WTC11 (cell line): ENCODE results near the gene SPEN. TPM values are rescaled to one million over a fixed set of nuclear protein-coding genes. Genes with fewer than 3 reads are reported as not detected.

Source experiments
- ATAC-seq: fragments of 200-7000 bp; cut with Tn5 transposase; 2 replicates; pipeline ENCODE4 v1.10.0; 2021; ENCODE audit warnings: mild to moderate bottlenecking, moderate library complexity
- CTCF ChIA-PET: fragments of 300-600 bp; sonication (Branson Sonifier 250); formaldehyde crosslinking; loops from one replicate; lab custom pipeline; 2021; ENCODE audit warnings: antibody characterized with exemption; lab: Charles Lee
- POLR2A ChIA-PET: fragments of 350-600 bp; sonication (Branson Sonifier 250); formaldehyde crosslinking; loops from one replicate; lab custom pipeline; 2021; ENCODE audit warnings: antibody characterized with exemption; lab: Charles Lee
- DNase-seq: peaks from one replicate; pipeline ENCODE4 v3.0.0; 2021; ENCODE audit warnings: low spot score
- H3K27ac Mint-ChIP-seq: 2 replicates; pipeline ENCODE4 v1.8.0; 2021; ENCODE audit warnings: mixed read lengths
- H3K27me3 Mint-ChIP-seq: 2 replicates; pipeline ENCODE4 v1.8.0; 2021; ENCODE audit warnings: low read depth, mild to moderate bottlenecking, moderate library complexity, mixed read lengths
- H3K36me3 Mint-ChIP-seq: 2 replicates; pipeline ENCODE4 v1.8.0; 2021; ENCODE audit warnings: mixed read lengths
- H3K4me1 Mint-ChIP-seq: 2 replicates; pipeline ENCODE4 v1.8.0; 2022; ENCODE audit warnings: mixed read lengths
- H3K4me3 Mint-ChIP-seq: 2 replicates; pipeline ENCODE4 v1.8.0; 2021; ENCODE audit warnings: mild to moderate bottlenecking, moderate library complexity, mixed read lengths
- H3K9me3 Mint-ChIP-seq: 2 replicates; pipeline ENCODE4 v1.8.0; 2021; ENCODE audit warnings: mixed read lengths
- AR ChIP-seq: fragments of 250-450 bp; sonication (Bioruptor Pico); IDR thresholded peaks from 2 replicates; pipeline ENCODE4 v1.9.0; 2021; ENCODE audit warnings: mild to moderate bottlenecking
- ARID4B ChIP-seq: sonication (generic); formaldehyde crosslinking; IDR thresholded peaks from 2 replicates; pipeline ENCODE4 v1.8.0; 2023; ENCODE audit warnings: missing genetic modification reagents, mild to moderate bottlenecking, borderline replicate concordance
- CREM ChIP-seq: sonication (generic); formaldehyde crosslinking; IDR thresholded peaks from 2 replicates; pipeline ENCODE4 v1.8.1; 2022; ENCODE audit warnings: mild to moderate bottlenecking, missing genetic modification reagents, moderate library complexity
- EMX1 ChIP-seq: fragments of 250-450 bp; sonication (Bioruptor Pico); IDR thresholded peaks from 2 replicates; pipeline ENCODE4 v1.8.0; 2021; ENCODE audit warnings: mild to moderate bottlenecking
- FOXP1 ChIP-seq: sonication (generic); formaldehyde crosslinking; IDR thresholded peaks from 2 replicates; pipeline ENCODE4 v1.8.0; 2022; ENCODE audit warnings: missing genetic modification reagents, mild to moderate bottlenecking, moderate library complexity, borderline replicate concordance
- HMGA2 ChIP-seq: fragments of 250-450 bp; sonication (Bioruptor Pico); IDR thresholded peaks from 2 replicates; pipeline ENCODE4 v1.4.0; 2021; ENCODE audit warnings: mild to moderate bottlenecking, moderate library complexity
- IRF2 ChIP-seq: sonication (generic); formaldehyde crosslinking; IDR thresholded peaks from 2 replicates; pipeline ENCODE4 v1.8.0; 2022; ENCODE audit warnings: low read depth, missing genetic modification reagents, borderline replicate concordance
- KAT7 ChIP-seq: sonication (generic); formaldehyde crosslinking; IDR thresholded peaks from 2 replicates; pipeline ENCODE4 v1.8.1; 2023; ENCODE audit warnings: missing genetic modification reagents, mild to moderate bottlenecking, borderline replicate concordance
- NFE2L1 ChIP-seq: sonication (generic); formaldehyde crosslinking; IDR thresholded peaks from 2 replicates; pipeline ENCODE4 v1.8.1; 2023; ENCODE audit warnings: missing genetic modification reagents
- NR2C2 ChIP-seq: sonication (generic); formaldehyde crosslinking; IDR thresholded peaks from 2 replicates; pipeline ENCODE4 v1.8.0; 2022; ENCODE audit warnings: mild to moderate bottlenecking, missing genetic modification reagents
- OVOL2 ChIP-seq: fragments of 250-450 bp; sonication (Bioruptor Pico); IDR thresholded peaks from 2 replicates; pipeline ENCODE4 v1.9.0; 2021; ENCODE audit warnings: mild to moderate bottlenecking, borderline replicate concordance
- RORB ChIP-seq: fragments of 250-450 bp; sonication (Bioruptor Pico); IDR thresholded peaks from 2 replicates; pipeline ENCODE4 v1.9.0; 2021; ENCODE audit warnings: mild to moderate bottlenecking
- TP53 ChIP-seq: sonication (generic); formaldehyde crosslinking; IDR thresholded peaks from 2 replicates; pipeline ENCODE4 v1.8.1; 2023; ENCODE audit warnings: mild to moderate bottlenecking, missing genetic modification reagents
- ZNF121 ChIP-seq: sonication (generic); formaldehyde crosslinking; IDR thresholded peaks from 2 replicates; pipeline ENCODE4 v1.8.0; 2023; ENCODE audit warnings: missing genetic modification reagents
- ZNF232 ChIP-seq: sonication (generic); formaldehyde crosslinking; IDR thresholded peaks from 2 replicates; pipeline ENCODE4 v1.8.0; 2022; ENCODE audit warnings: mild to moderate bottlenecking, missing genetic modification reagents
- ZNF396 ChIP-seq: fragments of 250-450 bp; sonication (Bioruptor Pico); IDR thresholded peaks from 2 replicates; pipeline ENCODE4 v1.8.0; 2021; ENCODE audit warnings: mild to moderate bottlenecking, moderate library complexity, borderline replicate concordance
- ZNF423 ChIP-seq: fragments of 250-450 bp; sonication (Bioruptor Pico); IDR thresholded peaks from 2 replicates; pipeline ENCODE4 v2.1.2; 2022; ENCODE audit warnings: mild to moderate bottlenecking, moderate library complexity
- total RNA-seq: library from RNA; stranded (reverse); gene quantifications from 3 replicates; pipeline ENCODE4 v1.2.3, GENCODE V29; 2021

Gene SPEN
- total RNA-seq, 1 experiment from 2014 or later = 48.8 TPM

- no peaks in the 10 kb centered on the region for H3K27me3 Mint-ChIP-seq
- no peaks in the 10 kb centered on the region for H3K9me3 Mint-ChIP-seq
- ChIA-PET POLR2A (no interaction called here), CTCF (interaction anchor here (1.2 to 1.6 kb wide), 3 partner anchors 34 to 157 kb away, joined by 3 to 5 read pairs (median 4); no protein-coding TSS in a partner anchor)
- DNase-seq (no peak), ATAC-seq (no peak)
- H3K4me1 Mint-ChIP-seq = peaks cover 39% of the 10 kb centered on the region
- no peak overlapping the region for H3K4me3 Mint-ChIP-seq
- no peak overlapping the region for H3K27ac Mint-ChIP-seq
- TF ChIP-seq ZNF121 (CRISPR knock-in tag) (peak; percentile 84), CREM (CRISPR knock-in tag) (no peak), NR2C2 (no peak)
- H3K36me3 Mint-ChIP-seq = no peaks in the 10 kb centered on the region
Measured at GRCh38 chr1:15960808-15961207, 113.3 kb downstream of the SPEN start.

GRCh38 chr1:15961492-15961891 lies 114.0 kb downstream of the SPEN start:
- POLR2A ChIA-PET = no interaction called here
- H3K4me3 Mint-ChIP-seq = no peak overlapping the region
- no peak for DNase-seq
- no peak for TF ChIP-seq RORB (CRISPR knock-in tag)
- TF ChIP-seq ARID4B = no peak
- TF ChIP-seq ZNF423 (CRISPR knock-in tag) = 0 out of 2 replicates have a peak, but pooled peaks have one; percentile 21
- no peak for TF ChIP-seq EMX1
- H3K4me1 Mint-ChIP-seq = peaks cover 39% of the 10 kb centered on the region
- ATAC-seq = no peak; the same call in 1 of the 2 replicates
- CTCF ChIA-PET = interaction anchor here (0.9 to 1.6 kb wide), 5 partner anchors 13 to 170 kb away, joined by 3 to 5 read pairs (median 4); no protein-coding TSS in a partner anchor
- no peaks in the 10 kb centered on the region for H3K27me3 Mint-ChIP-seq
- no peaks in the 10 kb centered on the region for H3K9me3 Mint-ChIP-seq
- H3K36me3 Mint-ChIP-seq = no peaks in the 10 kb centered on the region
- H3K27ac Mint-ChIP-seq = no peak overlapping the region

GRCh38 chr1:15962176-15962575 lies 114.7 kb downstream of the SPEN start:
- H3K9me3 Mint-ChIP-seq = no peaks in the 10 kb centered on the region
- POLR2A ChIA-PET = no interaction called here
- TF ChIP-seq IRF2 (CRISPR knock-in tag) (no peak), OVOL2 (no peak), KAT7 (no peak), ZNF396 (no peak), NFE2L1 (no peak), TP53 (CRISPR knock-in tag) (no peak), HMGA2 (CRISPR knock-in tag) (no peak), ZNF232 (CRISPR knock-in tag) (no peak), FOXP1 (CRISPR knock-in tag) (no peak)
- TF ChIP-seq, all 79 proteins: peak for 0
- CTCF ChIA-PET = interaction anchor here (0.5 to 1.6 kb wide), 6 partner anchors 14 to 202 kb away, joined by 3 to 5 read pairs (median 4); no protein-coding TSS in a partner anchor
- Mint-ChIP-seq H3K4me3 (no peak overlapping the region), H3K36me3 (no peaks in the 10 kb centered on the region), H3K27ac (no peak overlapping the region), H3K27me3 (no peaks in the 10 kb centered on the region), H3K4me1 (peaks cover 38% of the 10 kb centered on the region)
- DNase-seq (no peak), ATAC-seq (no peak)

GRCh38 chr1:15962671-15963362 lies 115.3 kb downstream of the SPEN start:
- TF ChIP-seq RORB (CRISPR knock-in tag) (no peak), IRF2 (CRISPR knock-in tag) (no peak), AR (CRISPR knock-in tag) (no peak)
- POLR2A ChIA-PET = no interaction called here
- ATAC-seq (no peak), DNase-seq (no peak)
- H3K9me3 Mint-ChIP-seq = no peaks in the 10 kb centered on the region
- H3K36me3 Mint-ChIP-seq = peaks cover under 1% of the 10 kb centered on the region; the same call in 1 of the 2 replicates
- CTCF ChIA-PET = interaction anchor here (0.5 to 1.6 kb wide), 5 partner anchors 130 to 203 kb away, joined by 3 to 4 read pairs (median 4); no protein-coding TSS in a partner anchor
- H3K27me3 Mint-ChIP-seq = no peaks in the 10 kb centered on the region
- peaks cover 31% of the 10 kb centered on the region for H3K4me1 Mint-ChIP-seq
- no peak overlapping the region for H3K27ac Mint-ChIP-seq
- no peak overlapping the region for H3K4me3 Mint-ChIP-seq
